NCI-H345 (cell line): ENCODE data around the gene MECR.
"Not testable (repeated sequence)": the region's sequence is repeated elsewhere in the genome, so short reads cannot be mapped to it uniquely, and the experiment has no call there.

Source experiments
- DNase-seq: peaks from one replicate; lab custom pipeline; 2025; lab: John Stamatoyannopoulos, UW

Gene MECR

GRCh38 chr1:29167904-29168303, 62.8 kb downstream of the MECR start:
- no peak for DNase-seq

GRCh38 chr1:29166291-29166878, 64.3 kb downstream of the MECR start:
- no peak for DNase-seq

GRCh38 chr1:29164588-29164987, 66.1 kb downstream of the MECR start:
- no peak for DNase-seq

- DNase-seq: no peak
Observed at GRCh38 chr1:29162476-29163138, 68.1 kb downstream of the MECR start.

GRCh38 chr1:29162025-29162424, 68.7 kb downstream of the MECR start:
- no peak for DNase-seq

GRCh38 chr1:29159773-29160172, 71.0 kb downstream of the MECR start:
- no peak for DNase-seq

- DNase-seq: no peak
Observed at GRCh38 chr1:29157269-29157601, 73.5 kb downstream of the MECR start.

- no peak for DNase-seq
Observed at GRCh38 chr1:29156543-29157268, 74.0 kb downstream of the MECR start.

GRCh38 chr1:29152046-29152805, 78.5 kb downstream of the MECR start:
- no peak for DNase-seq

- not testable (repeated sequence) for DNase-seq
Observed at GRCh38 chr1:29150346-29150745, 80.4 kb downstream of the MECR start.

GRCh38 chr1:29148656-29149491, 81.9 kb downstream of the MECR start:
- no peak for DNase-seq

GRCh38 chr1:29145739-29146437, 84.8 kb downstream of the MECR start:
- no peak for DNase-seq

GRCh38 chr1:29144178-29144577, 86.6 kb downstream of the MECR start:
- no peak for DNase-seq

- no peak for DNase-seq
Observed at GRCh38 chr1:29142714-29143113, 88.0 kb downstream of the MECR start.
